ENCODE measurements around the gene ST7. TPM values are rescaled to one million over a fixed set of nuclear protein-coding genes. Genes with fewer than 3 reads are reported as not detected.

Gene ST7
- total RNA-seq, 2 donors from 2014 or later, result 24.6 to 34.3 TPM

GRCh38 chr7:116952635-116953371 lies 498 bp upstream of the ST7 start:
- H3K27ac ChIP-seq, result peak overlapping the region; percentile 96 to 100 (median 100)
- ATAC-seq, result no peak
- intact Hi-C loops (cut with DNase I), result no loop called here

GRCh38 chr7:116953906-116954838 lies 871 bp downstream of the ST7 start:
- ATAC-seq (peak; percentile 81), DNase-seq (peak; percentile 70 to 86 (median 76))
- peak overlapping the region; percentile 63 to 78 for H3K4me3 ChIP-seq
- H3K9me3 ChIP-seq, result no peaks in the 10 kb centered on the region
- intact Hi-C loops (cut with DNase I), result no loop called here
- TF ChIP-seq CTCF (IDR thresholded peaks at IDR 0.05), result no peak
- TF ChIP-seq POLR2A (IDR thresholded peaks at IDR 0.05), result peak; percentile 76 to 82 (median 81)
- H3K36me3 ChIP-seq (replicated peaks in 1 of 2; ENCODE audit: insufficient read depth in 1 of 2, low read depth in 2 of 2), result no peaks in the 10 kb centered on the region
- peak overlapping the region; percentile 96 to 100 (median 100) for H3K27ac ChIP-seq
- H3K4me1 ChIP-seq, result peaks cover 42% of the 10 kb centered on the region
- WGBS, 2 donors, result 0% methylated on average over 14 to 63 of the region's 63 CpGs
- no peaks in the 10 kb centered on the region for H3K27me3 ChIP-seq

More at GRCh38 chr7:116952635-116953371, 498 bp upstream of the ST7 start:
- H3K9me3 ChIP-seq, result no peaks in the 10 kb centered on the region
- H3K27me3 ChIP-seq, result no peaks in the 10 kb centered on the region
- peaks cover 38% of the 10 kb centered on the region for H3K4me1 ChIP-seq
- TF ChIP-seq POLR2A (IDR thresholded peaks at IDR 0.05), result peak in 2 of 3 donors; percentile 7 to 26
- no peak for TF ChIP-seq CTCF (IDR thresholded peaks at IDR 0.05)
- peak overlapping the region; percentile 20 to 27 for H3K4me3 ChIP-seq
- DNase-seq, result peak; percentile 75 to 85 (median 80)
- 1 to 2% methylated on average over 25 of the region's 25 CpGs for WGBS, 2 donors
- H3K36me3 ChIP-seq (replicated peaks in 1 of 2; ENCODE audit: insufficient read depth in 1 of 2, low read depth in 2 of 2), result no peaks in the 10 kb centered on the region

GRCh38 chr7:116955340-116955739 lies 2.0 kb downstream of the ST7 start:
- H3K36me3 ChIP-seq (replicated peaks in 1 of 2; ENCODE audit: insufficient read depth in 1 of 2, low read depth in 2 of 2), result no peaks in the 10 kb centered on the region
- DNase-seq (no peak), ATAC-seq (no peak)
- no peak for TF ChIP-seq POLR2A (IDR thresholded peaks at IDR 0.05)
- no peak for TF ChIP-seq CTCF (IDR thresholded peaks at IDR 0.05)
- no peaks in the 10 kb centered on the region for H3K27me3 ChIP-seq
- no peak overlapping the region for H3K4me3 ChIP-seq
- H3K4me1 ChIP-seq, result peaks cover 42% of the 10 kb centered on the region
- H3K9me3 ChIP-seq, result no peaks in the 10 kb centered on the region
- peak overlapping the region; percentile 59 to 100 (median 98) for H3K27ac ChIP-seq
- intact Hi-C loops (cut with DNase I), result no loop called here

- Histone ChIP-seq H3K27me3 (no peaks in the 10 kb centered on the region), H3K4me1 (peaks cover 42% of the 10 kb centered on the region), H3K36me3 (replicated peaks in 1 of 2; ENCODE audit: insufficient read depth in 1 of 2, low read depth in 2 of 2) (no peaks in the 10 kb centered on the region), H3K9me3 (no peaks in the 10 kb centered on the region), H3K4me3 (no peak overlapping the region), H3K27ac (peak overlapping the region; percentile 59 to 100 (median 82))
- ATAC-seq (no peak), DNase-seq (peak; percentile 15 to 33 (median 30))
- WGBS, 2 donors, result 41 to 42% methylated on average over 4 of the region's 4 CpGs
- intact Hi-C loops (cut with DNase I), result no loop called here
- TF ChIP-seq CTCF (IDR thresholded peaks at IDR 0.05) (no peak), POLR2A (IDR thresholded peaks at IDR 0.05) (no peak)
Measured at GRCh38 chr7:116955801-116956476, 2.6 kb downstream of the ST7 start.
